ENCODE measurements around the gene CHAC1. TPM values are rescaled to one million over a fixed set of nuclear protein-coding genes. Genes with fewer than 3 reads are reported as not detected.

Gene CHAC1
- total RNA-seq, 1 experiment from 2014 or later = 48.7 TPM

- no peak overlapping the region for H3K9ac ChIP-seq (ENCODE audit: extremely low read depth, insufficient read length, low read length)
- no peaks in the 10 kb centered on the region for H3K79me1 ChIP-seq (ENCODE audit: insufficient read depth, low read depth, low read length, poor library complexity, severe bottlenecking)
- no peak overlapping the region for H2BK5ac ChIP-seq (ENCODE audit: insufficient read length, low read length)
- H3K4me1 Mint-ChIP-seq = peaks cover 10 to 16% of the 10 kb centered on the region in 2 experiments
- no peak overlapping the region for H3K23ac ChIP-seq (ENCODE audit: insufficient read length, low read depth, low read length)
- no peak for TF ChIP-seq CTCF (conservative IDR thresholded peaks at IDR 0.05)
- no peak overlapping the region for H3T11ph ChIP-seq (ENCODE audit: low read length)
- no peak overlapping the region for H3K27ac ChIP-seq (ENCODE audit: insufficient read length, low read depth, low read length)
- no peak overlapping the region for H2AK5ac ChIP-seq (ENCODE audit: insufficient read length, low read length)
- no peak overlapping the region for H4K91ac ChIP-seq (ENCODE audit: insufficient read length, low read depth, low read length)
- H4K20me1 ChIP-seq (ENCODE audit: control insufficient read depth, insufficient read depth, insufficient read length) = no peaks in the 10 kb centered on the region
- H3K27ac Mint-ChIP-seq = no peak overlapping the region
- no peak for DNase-seq
- no peak overlapping the region for H3K4me2 ChIP-seq (ENCODE audit: insufficient read depth, insufficient read length, low read length)
- no peak overlapping the region for H3K4me3 Mint-ChIP-seq
- H3K56ac ChIP-seq (ENCODE audit: insufficient read length, low read depth, low read length) = no peak overlapping the region
- H2BK12ac ChIP-seq (ENCODE audit: insufficient read length, low read depth, low read length) = no peak overlapping the region
- H3K9me3 ChIP-seq (ENCODE audit: control insufficient read depth, low read depth, low read length) = no peaks in the 10 kb centered on the region
- peaks cover under 1% of the 10 kb centered on the region; the same call in 1 of the 2 replicates for H3K4me1 ChIP-seq (ENCODE audit: insufficient read depth, low read length)
- H2BK15ac ChIP-seq (ENCODE audit: low read depth, low read length) = no peak overlapping the region
- no peak overlapping the region for H4K8ac ChIP-seq (replicated peaks; ENCODE audit: insufficient read length, low read depth, low read length)
- H2BK20ac ChIP-seq (ENCODE audit: low read depth, low read length, poor library complexity, severe bottlenecking) = no peak overlapping the region
- no peak overlapping the region for H3K18ac ChIP-seq (ENCODE audit: insufficient read length, low read depth, low read length)
- H3K4ac ChIP-seq (ENCODE audit: low read depth, low read length) = no peak overlapping the region
- H3K27me3 Mint-ChIP-seq (ENCODE audit: low read depth) = peaks cover 99% of the 10 kb centered on the region
- WGBS (ENCODE audit: extremely low coverage, insufficient read length, low lambda C conversion rate) = no CpG with 5 or more reads among the region's 5 CpGs
- no peaks in the 10 kb centered on the region for H3K79me2 ChIP-seq (ENCODE audit: insufficient read depth, low read length)
- H3K14ac ChIP-seq (ENCODE audit: insufficient read depth, low read length) = no peak overlapping the region
- H2BK120ac ChIP-seq (ENCODE audit: low read depth, low read length, poor library complexity, severe bottlenecking) = no peak overlapping the region
- H3K9me3 Mint-ChIP-seq = peaks cover under 1 to 3% of the 10 kb centered on the region in 2 experiments; a peak in 4 of 5 replicates
- no peaks in the 10 kb centered on the region; a peak in 1 of 7 replicates for H3K36me3 Mint-ChIP-seq (ENCODE audit: insufficient read depth in 1 of 3, low read depth in 3 of 3)
- no peak overlapping the region for H2AFZ ChIP-seq (ENCODE audit: low read length)
- H3K27me3 ChIP-seq (ENCODE audit: insufficient read depth, low read length) = peaks cover 39% of the 10 kb centered on the region
- no peak overlapping the region for H4K5ac ChIP-seq (ENCODE audit: insufficient read length, low read depth, low read length)
- H3K23me2 ChIP-seq (ENCODE audit: insufficient read length, low read depth, low read length, poor library complexity, severe bottlenecking) = peaks cover 10% of the 10 kb centered on the region
Measured at GRCh38 chr15:40921949-40922607, 31.2 kb upstream of the CHAC1 start.

Data from H9 (cell line).